ENCODE data around the gene FGF8.

GRCh38 chr10:101773923-101774588 is 1.9 kb downstream of the FGF8 start:
- TF ChIP-seq CTCF (IDR thresholded peaks at IDR 0.05; ENCODE audit: low read depth, low read length) (no peak), EZH2phosphoT487 (IDR thresholded peaks at IDR 0.05; ENCODE audit: low read depth) (no peak)
